HUES48 (cell line): ENCODE results near the gene MSL1.

Experiments used
- H3K27ac ChIP-seq: one replicate; pipeline ENCODE4 v1.7.0; 2013; ENCODE audit warnings: low read depth, low read length, inconsistent platforms
- H3K27me3 ChIP-seq: 2 replicates; pipeline ENCODE4 v1.6.1; 2013; ENCODE audit warnings: mild to moderate bottlenecking, low read length; ENCODE audit not compliant: control insufficient read depth, insufficient read depth
- H3K36me3 ChIP-seq: 2 replicates; pipeline ENCODE4 v1.6.1; 2013; ENCODE audit warnings: low read length; ENCODE audit not compliant: control insufficient read depth, insufficient read depth
- H3K4me1 ChIP-seq: 2 replicates; pipeline ENCODE4 v1.6.1; 2013; ENCODE audit warnings: mild to moderate bottlenecking, low read length; ENCODE audit not compliant: control insufficient read depth, insufficient read depth
- H3K4me3 ChIP-seq: 2 replicates; pipeline ENCODE4 v1.5.1; 2013; ENCODE audit warnings: mild to moderate bottlenecking, low read depth, low read length
- H3K9ac ChIP-seq: 2 replicates; pipeline ENCODE4 v1.6.1; 2013; ENCODE audit warnings: mild to moderate bottlenecking, low read depth, low read length, moderate library complexity
- H3K9me3 ChIP-seq: 2 replicates; pipeline ENCODE4 v1.6.1; 2013; ENCODE audit warnings: low read length; ENCODE audit not compliant: control insufficient read depth, insufficient read depth

The MSL1 gene, protein sequence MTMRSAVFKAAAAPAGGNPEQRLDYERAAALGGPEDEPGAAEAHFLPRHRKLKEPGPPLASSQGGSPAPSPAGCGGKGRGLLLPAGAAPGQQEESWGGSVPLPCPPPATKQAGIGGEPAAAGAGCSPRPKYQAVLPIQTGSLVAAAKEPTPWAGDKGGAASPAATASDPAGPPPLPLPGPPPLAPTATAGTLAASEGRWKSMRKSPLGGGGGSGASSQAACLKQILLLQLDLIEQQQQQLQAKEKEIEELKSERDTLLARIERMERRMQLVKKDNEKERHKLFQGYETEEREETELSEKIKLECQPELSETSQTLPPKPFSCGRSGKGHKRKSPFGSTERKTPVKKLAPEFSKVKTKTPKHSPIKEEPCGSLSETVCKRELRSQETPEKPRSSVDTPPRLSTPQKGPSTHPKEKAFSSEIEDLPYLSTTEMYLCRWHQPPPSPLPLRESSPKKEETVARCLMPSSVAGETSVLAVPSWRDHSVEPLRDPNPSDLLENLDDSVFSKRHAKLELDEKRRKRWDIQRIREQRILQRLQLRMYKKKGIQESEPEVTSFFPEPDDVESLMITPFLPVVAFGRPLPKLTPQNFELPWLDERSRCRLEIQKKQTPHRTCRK

DNA sequence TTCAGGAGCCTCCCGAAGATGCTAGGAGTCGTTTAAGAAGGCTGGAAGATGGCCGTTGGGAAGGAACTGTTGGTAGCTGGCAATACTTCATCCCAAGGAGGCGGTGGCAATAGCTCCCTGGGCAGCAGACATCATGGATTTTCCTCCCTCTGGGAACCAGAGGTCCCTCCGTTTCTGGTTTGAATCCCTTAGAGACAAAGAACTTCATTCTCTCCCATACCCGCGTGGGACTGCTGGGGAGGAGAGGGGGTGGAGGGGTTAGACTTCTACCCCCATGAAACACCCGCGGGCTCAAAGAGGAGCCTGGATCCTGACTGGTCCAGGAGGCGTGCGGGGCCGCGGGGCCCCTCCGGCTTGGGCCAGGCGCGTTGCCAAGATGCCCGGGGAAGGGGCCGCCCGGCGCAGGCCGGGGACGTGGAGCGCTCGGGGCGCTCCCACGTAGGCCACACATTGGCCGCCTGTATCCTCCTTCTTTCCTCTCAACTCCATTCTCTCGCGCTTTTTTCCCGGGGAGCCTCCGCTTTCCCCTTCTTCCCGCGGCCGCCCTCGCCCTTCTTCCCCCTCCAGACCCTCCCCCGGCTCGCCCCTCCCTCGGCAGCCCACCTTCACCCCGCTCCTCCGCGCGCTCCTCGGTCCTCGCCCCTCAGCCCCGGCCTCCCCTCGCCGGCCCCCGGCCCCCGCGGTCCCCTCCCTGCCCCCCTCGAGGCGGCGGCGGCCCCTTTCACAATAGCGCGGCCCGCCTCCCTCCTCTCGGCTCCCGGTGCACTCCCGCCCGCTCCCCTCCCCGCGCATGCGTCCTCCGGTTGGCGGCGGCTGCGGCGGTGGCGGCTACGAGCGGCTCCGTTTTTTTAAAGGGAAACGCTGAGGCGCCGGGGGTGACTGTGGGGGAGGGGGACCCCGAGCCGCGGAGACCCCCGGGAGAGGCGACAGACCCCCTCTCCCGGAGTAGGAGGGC lies at the start of gene MSL1:
Gene MSL1, plus strand, starts transcription at position 791 of the 955 bp plus-strand sequence. CDS start 642 bp downstream, outside the sequence.
- Histone ChIP-seq H3K9me3 (no peaks in the 10 kb centered on the region), H3K4me1 (0 out of 2 replicates have a peak, but pooled peaks cover 6% of the 10 kb centered on the region), H3K27ac (peak within 1 kb of the TSS; percentile 96), H3K9ac (peak within 1 kb of the TSS; percentile 87), H3K36me3 (peaks cover 14% of the 10 kb centered on the region), H3K27me3 (no peaks in the 10 kb centered on the region), H3K4me3 (peak within 1 kb of the TSS; percentile 70)

DNA sequence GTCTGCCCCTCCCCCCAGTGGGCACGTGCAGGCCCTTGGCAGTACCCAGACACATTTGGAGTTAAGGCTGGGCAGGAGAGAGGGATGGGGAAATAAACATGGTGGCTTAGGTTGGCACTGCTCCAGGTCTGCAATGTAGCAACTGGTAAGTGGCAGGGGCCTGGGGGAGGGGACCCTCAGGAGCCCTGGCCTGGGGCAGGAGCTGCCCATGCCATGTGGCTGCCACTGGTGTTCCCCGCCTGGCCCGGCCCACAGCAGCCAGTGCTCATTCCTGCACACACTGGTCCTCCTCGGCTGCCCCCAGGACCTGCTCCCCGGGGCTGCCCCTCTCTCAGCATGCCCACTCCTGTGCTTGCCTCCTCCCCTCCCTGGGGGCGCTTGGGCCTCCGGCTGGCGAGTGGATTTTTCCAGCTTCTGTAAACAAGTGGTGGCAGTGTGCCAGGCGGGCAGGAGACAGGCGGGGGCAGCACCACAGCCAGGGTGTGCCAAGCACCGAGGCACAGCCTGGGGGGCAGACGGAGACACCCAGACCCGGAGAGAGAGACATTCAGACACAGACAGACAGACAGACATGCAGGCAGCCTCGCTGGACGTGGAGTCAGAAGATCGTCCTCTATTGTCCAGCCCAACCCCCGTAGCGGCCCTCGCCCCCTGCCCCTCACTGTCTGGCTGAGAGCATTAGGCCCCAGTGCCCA lies 49.6 kb upstream of the MSL1 start:
- Histone ChIP-seq H3K27ac (no peak overlapping the region), H3K4me1 (peaks cover 49% of the 10 kb centered on the region), H3K36me3 (peaks cover 6% of the 10 kb centered on the region; the same call in 1 of the 2 replicates), H3K9ac (no peak overlapping the region), H3K4me3 (no peak overlapping the region), H3K27me3 (no peaks in the 10 kb centered on the region), H3K9me3 (no peaks in the 10 kb centered on the region)

DNA sequence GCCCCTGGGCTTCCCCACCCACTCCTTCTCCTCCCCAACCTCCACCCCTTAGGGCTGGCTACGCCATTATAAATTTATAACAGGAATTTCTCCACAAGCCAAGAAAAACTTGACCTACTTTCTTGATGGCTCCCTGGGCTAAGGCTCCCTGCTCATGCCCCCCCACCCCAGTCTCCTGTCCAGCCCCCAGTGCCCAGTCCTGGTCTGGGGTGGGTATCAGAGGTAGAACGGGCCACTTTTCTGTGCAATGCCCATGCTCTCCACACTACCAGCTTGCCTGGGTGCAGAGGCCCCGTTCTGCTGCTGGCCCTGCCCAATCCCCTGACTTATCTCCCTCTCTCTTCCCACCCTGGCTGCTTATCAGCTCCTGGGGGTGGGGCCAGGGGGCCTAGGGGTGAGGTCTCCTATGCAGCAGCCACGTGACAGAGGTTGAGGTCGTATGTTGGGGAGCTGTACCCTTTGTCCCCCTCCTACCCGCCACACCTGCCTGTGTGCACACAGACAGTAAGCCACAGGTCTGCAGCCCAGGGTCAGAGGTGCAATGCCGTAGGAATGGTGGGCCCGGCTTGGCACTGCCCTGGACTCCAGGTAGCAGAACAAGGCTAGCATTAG lies 48.9 kb upstream of the MSL1 start:
- H3K4me3 ChIP-seq: no peak overlapping the region
- H3K36me3 ChIP-seq: peaks cover 6% of the 10 kb centered on the region; the same call in 1 of the 2 replicates
- H3K27ac ChIP-seq: no peak overlapping the region
- no peaks in the 10 kb centered on the region for H3K27me3 ChIP-seq
- no peak overlapping the region for H3K9ac ChIP-seq
- no peaks in the 10 kb centered on the region for H3K9me3 ChIP-seq
- H3K4me1 ChIP-seq: peaks cover 49% of the 10 kb centered on the region

DNA sequence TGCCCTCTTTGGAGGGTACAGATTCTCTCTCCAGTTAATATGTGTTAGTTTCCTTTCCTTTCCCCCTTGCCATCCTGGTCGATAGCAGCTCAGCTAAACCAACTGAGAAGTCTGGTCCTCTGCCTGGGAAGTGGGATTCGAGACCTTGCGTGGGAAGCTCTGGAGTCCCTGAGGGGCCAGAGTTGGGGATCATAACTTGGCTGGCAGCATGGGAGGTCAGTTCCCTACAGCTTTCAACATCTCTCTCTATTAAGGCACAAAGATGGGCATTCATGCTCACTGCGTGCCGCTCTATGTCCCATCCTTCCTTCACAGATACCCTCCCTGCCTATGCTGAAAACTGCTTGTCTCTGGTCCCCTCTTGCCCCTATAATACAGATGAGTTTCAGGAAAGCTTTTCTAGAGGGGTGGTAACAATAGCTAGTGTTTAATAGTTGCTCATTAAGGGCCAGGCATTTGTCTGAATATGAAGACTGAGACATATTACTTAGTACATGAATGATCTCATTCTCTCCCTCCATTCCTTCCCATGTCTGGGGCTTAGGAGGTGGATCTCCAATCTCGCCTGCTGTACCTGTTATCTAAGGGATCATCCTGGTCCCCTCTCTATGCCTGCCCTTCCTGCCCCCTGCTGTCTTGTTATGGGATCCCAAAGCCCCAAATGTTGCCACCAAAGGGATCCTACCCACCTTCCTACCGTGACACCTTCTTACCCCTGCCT lies 48.2 kb upstream of the MSL1 start:
- no peaks in the 10 kb centered on the region for H3K27me3 ChIP-seq
- H3K36me3 ChIP-seq: peaks cover 6% of the 10 kb centered on the region; the same call in 1 of the 2 replicates
- no peak overlapping the region for H3K4me3 ChIP-seq
- H3K4me1 ChIP-seq: peaks cover 43% of the 10 kb centered on the region
- no peaks in the 10 kb centered on the region for H3K9me3 ChIP-seq
- H3K27ac ChIP-seq: no peak overlapping the region
- no peak overlapping the region for H3K9ac ChIP-seq

DNA sequence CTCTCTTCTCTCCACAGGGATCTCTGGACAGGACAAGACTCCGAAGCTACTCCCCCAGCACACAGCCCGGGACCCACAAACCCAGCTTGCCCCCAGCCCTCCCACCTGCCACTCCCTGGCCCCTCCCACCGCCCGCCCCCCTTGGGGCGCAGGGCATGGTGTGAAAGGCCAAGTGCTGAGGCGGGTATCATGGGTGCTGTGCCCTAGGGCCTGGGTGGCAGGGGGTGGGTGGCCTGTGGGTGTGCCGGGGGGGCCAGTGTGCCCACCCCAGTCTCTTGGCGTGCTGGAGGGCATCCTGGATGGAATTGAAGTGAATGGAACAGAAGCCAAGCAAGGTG lies 47.6 kb upstream of the MSL1 start:
- Histone ChIP-seq H3K27ac (no peak overlapping the region), H3K9ac (no peak overlapping the region), H3K27me3 (no peaks in the 10 kb centered on the region), H3K36me3 (peaks cover 6% of the 10 kb centered on the region; the same call in 1 of the 2 replicates), H3K9me3 (no peaks in the 10 kb centered on the region), H3K4me3 (no peak overlapping the region), H3K4me1 (peaks cover 39% of the 10 kb centered on the region)

DNA sequence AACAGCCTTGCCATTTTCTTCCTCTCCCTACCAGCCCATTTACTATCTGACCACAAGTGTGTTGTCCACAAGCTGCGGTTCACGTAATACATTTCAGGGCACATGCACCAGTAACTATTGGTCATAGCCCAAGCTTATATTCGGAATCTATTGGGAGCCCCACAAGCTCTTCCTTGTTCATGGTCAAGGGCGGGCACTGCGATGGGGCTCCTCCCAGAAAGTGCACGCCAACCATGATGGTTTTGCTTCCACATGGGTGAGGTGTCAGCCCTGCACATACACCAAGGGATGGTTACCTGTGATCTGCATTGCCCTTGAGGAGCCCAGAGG lies 46.9 kb upstream of the MSL1 start:
- Histone ChIP-seq H3K36me3 (peaks cover 6% of the 10 kb centered on the region; the same call in 1 of the 2 replicates), H3K4me1 (peaks cover 33% of the 10 kb centered on the region), H3K27me3 (no peaks in the 10 kb centered on the region), H3K27ac (no peak overlapping the region), H3K4me3 (no peak overlapping the region), H3K9me3 (no peaks in the 10 kb centered on the region), H3K9ac (no peak overlapping the region)

DNA sequence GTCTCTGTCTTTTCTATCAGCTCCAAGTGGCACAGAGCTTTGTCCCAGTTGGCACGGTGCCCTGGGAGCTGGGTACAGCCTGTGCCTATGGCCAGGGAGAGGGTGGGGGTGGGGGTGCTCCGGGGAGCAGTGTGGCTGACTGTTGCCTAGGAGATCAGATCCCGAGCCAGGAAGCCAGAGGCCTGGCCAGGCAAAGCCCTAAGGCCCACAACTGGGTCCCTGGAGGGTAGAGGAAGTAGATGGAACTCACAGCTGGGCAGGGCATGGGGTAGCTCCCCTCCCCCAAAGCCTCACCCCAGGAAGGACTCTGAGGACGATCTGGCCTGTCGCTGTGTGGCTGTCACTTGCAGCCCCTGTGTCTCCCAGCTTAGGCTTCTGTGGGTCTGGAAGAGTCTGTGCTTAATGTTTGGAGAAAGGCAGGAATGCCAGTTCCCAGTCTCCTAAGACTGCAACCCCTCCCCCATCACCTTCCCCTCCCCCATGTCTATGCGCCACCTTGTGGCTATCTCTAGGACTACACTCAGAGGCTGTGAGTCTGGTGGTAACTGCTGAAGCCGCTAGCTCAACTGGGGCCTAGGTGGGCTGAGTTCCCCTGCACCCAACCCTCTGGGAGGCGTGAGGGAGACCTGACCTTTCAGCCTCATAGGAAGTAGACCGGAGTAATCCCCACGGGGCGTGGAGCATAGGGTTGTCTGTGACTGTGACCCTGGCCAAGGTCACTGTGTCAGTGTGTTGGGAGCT lies 46.4 kb upstream of the MSL1 start:
- H3K9ac ChIP-seq: no peak overlapping the region
- peaks cover 6% of the 10 kb centered on the region; the same call in 1 of the 2 replicates for H3K36me3 ChIP-seq
- H3K27me3 ChIP-seq: no peaks in the 10 kb centered on the region
- no peak overlapping the region for H3K27ac ChIP-seq
- H3K4me1 ChIP-seq: peaks cover 27% of the 10 kb centered on the region
- H3K9me3 ChIP-seq: no peaks in the 10 kb centered on the region
- H3K4me3 ChIP-seq: no peak overlapping the region

DNA sequence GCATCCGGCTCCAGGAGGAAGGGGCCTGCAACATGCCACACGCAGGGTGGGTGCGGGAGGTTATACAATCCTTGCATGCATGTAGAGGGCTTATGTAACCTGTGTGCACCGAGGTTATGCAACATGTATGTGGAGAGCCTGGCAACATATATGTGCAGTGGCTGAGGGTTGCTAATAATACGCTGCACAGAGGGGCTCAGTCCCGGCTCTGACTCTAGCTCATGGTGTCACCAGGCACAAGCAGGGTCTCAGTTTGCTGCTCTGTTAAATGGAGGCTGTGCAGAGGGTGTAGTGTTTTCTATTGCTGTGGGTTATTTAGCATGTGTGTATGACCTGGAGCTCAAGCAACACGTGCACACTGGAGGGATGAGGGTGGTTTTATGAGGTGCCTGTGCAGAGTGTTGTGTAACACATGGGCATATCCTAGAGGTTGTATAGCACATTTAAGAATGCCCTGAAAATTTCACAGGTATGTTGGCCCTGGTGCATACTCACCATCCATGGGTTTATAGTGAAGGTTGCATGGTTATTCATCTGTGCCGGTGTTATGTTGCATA lies 45.8 kb upstream of the MSL1 start:
- H3K27ac ChIP-seq: no peak overlapping the region
- no peak overlapping the region for H3K9ac ChIP-seq
- no peaks in the 10 kb centered on the region for H3K9me3 ChIP-seq
- H3K4me1 ChIP-seq: peaks cover 21% of the 10 kb centered on the region
- H3K27me3 ChIP-seq: no peaks in the 10 kb centered on the region
- H3K36me3 ChIP-seq: peaks cover 6% of the 10 kb centered on the region; the same call in 1 of the 2 replicates
- no peak overlapping the region for H3K4me3 ChIP-seq

DNA sequence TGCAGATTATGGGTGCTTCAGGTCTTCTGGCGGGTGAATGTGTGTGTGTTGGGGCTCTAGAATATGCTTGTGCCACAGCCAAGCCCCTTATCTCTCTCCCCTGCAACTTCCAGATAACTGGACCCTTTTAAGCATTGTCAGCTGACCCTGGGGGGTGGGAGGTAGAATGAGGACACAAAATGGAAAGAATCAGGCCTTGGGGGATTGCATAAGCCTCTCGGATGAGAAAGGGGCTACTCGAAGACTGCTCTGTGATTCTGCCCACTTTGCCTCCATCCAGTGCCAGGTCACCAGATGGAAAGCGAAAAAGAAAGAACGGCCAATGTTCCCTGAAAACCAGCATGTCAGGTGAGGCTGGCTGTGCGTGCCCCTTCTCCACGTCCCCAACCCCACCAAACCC lies 45.2 kb upstream of the MSL1 start:
- H3K9me3 ChIP-seq: no peaks in the 10 kb centered on the region
- H3K36me3 ChIP-seq: peaks cover 6% of the 10 kb centered on the region; the same call in 1 of the 2 replicates
- H3K27me3 ChIP-seq: no peaks in the 10 kb centered on the region
- H3K4me3 ChIP-seq: no peak overlapping the region
- peaks cover 17% of the 10 kb centered on the region for H3K4me1 ChIP-seq
- H3K27ac ChIP-seq: no peak overlapping the region
- no peak overlapping the region for H3K9ac ChIP-seq
